ENCODE results near the gene DUSP6.

The DUSP6 gene

DNA sequence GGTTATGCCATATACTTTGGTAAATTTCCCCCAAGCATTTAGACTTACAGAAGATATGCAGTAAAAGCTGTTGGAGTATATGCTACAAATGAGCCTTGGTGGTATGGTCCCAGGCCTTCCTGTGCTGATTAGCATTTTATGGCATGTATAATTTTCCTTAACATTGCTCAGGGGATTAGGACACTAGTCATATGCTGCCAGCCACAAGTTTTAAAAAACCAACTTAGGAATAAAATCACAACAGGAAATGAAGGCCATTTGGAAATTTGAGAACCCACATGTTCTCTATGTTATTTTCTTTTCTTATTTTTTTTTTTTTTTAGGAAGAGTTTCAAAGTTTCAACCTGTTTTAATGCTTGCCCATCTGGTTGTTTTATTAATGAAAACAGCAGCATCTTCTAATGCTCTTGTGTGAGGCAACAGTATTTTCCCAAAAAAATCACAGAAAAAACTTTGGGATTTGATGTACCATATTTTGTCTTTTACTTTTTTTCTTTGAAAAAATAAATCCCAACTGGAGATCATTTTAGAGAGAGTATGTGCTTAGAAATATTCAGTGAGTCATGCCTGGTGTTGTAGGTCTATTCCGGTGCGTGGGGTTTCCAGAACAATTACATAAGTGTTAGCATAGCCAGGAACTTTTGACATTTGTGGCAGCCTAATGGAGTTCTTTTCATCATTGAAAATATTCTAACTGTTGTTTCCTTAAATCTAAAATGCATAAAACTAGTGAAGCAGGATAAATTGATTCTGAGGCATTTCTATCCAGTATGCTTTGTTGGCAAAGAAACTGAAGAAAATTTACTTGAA is 21.7 kb upstream of the DUSP6 start:
- DNase-seq (ENCODE audit: low spot score) = peak; percentile 60

DNA sequence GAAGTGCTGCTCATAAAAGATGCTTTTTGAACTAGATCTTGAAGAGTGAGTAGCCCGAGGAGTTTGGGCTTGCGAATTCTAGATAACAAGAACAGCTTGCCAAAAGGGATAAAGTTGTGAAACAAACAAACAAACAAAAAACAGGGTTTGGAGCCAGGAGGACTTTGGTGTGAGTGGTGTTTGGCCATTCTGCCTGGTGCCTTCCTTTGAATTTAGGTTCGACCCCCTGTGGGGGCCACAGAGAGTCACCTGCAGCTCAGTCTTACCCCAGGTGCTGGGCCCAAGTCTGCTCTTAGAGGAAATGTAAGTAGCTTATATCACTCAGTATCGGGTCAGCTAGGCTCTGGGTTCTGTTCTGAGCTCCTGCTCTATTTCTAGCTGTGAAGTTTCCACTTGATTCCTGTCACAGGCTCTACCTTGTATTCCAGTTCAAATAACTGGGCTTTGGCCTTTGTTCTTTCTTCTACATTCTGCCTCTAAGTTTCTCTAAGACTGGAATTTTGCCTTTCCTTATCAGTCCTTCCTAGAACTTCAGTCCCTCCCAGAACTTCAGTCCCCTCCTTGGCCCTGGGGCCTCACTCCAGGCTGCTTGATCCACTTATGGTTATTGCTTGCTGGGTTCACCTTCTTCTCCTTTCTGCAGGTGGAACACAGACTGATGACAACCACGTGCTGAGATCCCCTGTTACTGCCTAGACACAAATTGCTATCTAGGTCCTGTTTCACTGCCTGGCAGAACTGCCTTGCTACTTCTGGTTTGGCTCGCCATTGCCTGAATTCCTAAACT is 20.5 kb upstream of the DUSP6 start:
- no peak for DNase-seq (ENCODE audit: low spot score)

DNA sequence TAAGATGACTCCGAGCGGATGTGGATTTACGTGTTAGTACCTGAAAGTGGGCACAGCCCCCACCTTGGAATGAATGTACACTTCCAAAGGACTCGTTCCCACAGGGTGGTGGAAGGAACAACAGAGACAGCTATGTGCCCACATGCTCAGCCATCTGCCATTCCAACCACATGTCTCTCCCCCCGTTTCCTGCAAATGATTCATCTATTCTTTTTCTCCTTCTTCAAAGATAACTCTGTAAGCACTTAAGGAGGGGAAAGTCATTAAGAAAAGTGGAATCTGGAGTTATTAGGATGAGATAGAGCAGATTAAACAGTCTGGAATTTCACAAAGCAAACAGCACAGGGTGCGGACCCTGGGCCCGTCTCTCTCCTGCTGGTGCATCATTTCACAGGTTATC is 18.5 kb upstream of the DUSP6 start:
- DNase-seq (ENCODE audit: low spot score) = no peak

DNA sequence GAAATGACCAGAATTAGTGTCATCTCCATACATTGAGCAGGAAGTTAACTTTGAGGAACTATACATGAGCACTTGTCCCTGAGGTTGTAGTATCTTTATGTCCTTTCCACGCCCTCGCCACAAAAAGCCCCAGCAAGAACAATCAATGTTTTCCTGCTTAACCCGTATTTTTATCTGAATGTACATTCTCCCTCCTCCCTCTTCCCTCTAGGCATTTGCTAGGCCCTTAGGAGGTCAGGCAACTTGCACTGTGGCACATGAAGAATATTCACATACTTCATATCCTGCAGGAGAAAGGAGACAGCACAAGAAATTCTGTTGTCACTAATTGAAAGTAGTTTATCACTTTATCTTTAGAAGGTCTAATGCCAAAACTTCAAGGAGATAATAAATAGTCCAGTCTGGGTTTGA is 18.1 kb upstream of the DUSP6 start:
- no peak for DNase-seq (ENCODE audit: low spot score)

DNA sequence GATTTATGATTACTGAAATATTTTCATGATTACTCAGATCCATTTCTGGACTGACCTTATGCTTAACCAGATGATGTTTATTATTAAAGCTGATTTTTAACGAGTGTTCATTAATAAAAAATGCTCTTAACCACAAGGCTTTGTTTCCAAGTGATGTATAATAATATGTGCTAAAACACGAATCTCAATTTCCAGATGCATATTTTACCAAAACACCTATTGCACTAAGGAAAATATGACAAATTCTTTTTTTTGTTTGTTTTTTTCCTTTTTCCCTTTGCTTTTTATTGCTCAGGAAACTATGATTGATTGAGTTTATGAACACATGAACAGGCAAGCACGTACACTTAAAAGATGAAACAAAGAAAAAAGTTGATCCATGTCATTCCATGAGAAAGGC is 16.9 kb upstream of the DUSP6 start:
- no peak for DNase-seq (ENCODE audit: low spot score)

DNA sequence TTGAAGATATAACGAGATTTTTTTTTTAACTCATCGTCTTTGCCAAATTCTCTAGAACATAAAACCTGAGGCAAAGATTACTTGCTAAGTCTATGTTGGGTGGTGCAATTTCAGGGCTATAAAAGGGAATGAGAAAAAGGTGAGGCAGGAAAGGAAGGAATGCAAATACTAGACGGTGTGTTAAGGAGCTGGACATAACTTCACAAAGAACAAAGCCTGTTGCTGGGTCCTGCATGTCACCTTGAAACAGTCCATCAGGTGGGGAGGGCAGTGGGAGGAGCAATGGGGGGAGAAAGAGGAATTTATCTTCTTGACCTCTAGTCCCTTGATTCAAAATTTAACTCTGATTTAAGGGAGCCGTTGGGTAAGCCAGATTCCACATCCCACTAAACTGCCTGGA is 16.1 kb upstream of the DUSP6 start:
- no peak for DNase-seq (ENCODE audit: low spot score)

DNA sequence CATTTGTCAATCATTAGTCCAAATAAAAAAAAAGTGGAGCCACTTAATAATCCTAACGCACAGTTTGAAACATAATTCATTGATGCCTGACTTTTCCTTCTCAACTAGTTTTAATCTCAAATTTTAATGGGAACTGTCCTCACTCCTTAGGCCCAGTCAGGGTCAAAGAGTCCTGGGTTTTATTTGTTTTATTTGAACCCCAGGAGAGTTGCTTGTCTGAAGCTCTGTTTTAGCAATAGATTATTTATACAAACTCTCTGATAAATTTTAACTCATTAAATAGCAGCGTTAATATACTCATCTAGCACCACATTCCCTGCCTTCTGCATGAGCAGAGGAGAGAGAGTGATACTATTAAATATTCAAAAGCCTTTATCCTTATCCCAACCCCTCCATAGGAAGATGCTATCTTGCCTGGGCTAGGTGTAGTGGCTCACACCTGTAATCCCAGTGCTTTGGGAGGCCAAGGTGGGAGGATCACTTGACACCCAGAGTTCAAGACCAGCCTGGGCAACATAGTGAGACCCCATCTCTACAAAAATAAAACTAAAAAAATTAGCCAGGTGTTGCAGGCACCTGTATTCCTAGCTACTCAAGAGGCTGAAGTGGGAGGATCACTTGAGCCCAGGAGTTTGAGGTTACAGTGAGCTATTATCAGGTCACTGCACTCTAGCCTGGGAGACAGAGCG is 14.5 kb upstream of the DUSP6 start:
- no peak for DNase-seq (ENCODE audit: low spot score)

DNA sequence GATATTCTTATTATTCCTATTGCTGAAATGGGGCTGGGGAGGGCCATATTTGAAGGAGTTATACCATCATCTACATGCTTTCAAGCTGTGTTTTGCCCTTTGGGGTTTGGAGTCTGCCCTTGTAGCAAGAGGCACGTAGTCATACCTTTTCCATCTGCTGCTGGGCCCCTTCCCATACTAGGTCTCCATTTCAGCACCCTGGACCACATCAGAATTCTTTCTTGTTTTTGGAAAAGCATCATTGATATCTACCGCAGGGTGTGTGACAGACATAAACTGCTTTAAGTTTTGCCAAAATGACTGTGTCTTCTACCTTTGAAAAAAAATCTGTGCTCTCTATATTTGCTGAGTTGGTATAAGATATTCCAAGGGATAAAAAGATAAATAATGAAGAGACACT is 12.3 kb upstream of the DUSP6 start:
- no peak for DNase-seq (ENCODE audit: low spot score)

DNA sequence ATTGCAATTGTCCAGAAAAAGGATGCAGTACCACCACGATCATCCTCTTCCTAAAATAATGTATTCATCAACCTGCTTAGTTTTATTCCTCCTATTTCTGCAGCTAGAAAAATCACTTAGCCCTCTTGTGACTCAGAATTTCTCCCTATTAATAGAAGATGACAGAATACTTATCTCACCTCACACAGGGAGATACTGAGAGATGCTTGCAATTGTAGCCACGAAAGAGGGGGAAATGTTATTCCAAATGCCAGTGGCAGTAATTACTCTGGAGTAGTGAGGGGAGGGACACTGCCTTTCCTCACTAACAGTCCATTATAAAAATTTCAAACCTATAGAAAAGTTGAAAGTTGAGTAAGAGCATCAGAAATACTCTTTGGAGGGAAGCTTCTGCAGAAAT is 11.8 kb upstream of the DUSP6 start:
- no peak for DNase-seq (ENCODE audit: low spot score)

DNA sequence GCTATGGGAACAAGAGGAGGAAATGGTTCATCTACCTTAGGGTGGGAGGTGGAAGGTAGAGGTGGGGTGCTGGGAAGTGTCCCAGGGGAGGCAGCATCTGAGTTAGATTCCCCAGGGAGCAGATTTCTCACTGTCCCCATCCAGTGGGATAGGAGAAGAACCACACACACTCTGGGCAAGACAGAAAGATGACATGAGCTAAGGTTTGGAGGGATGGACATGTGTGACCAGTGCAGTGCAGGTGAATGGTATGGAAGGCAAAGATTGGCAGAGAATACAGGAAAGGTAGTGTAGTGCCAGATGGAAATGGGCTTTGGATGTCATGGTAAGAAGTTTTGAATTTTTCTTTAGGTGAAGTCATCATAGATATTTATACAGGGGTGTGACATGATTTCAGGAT is 11.3 kb upstream of the DUSP6 start:
- no peak for DNase-seq (ENCODE audit: low spot score)

DNA sequence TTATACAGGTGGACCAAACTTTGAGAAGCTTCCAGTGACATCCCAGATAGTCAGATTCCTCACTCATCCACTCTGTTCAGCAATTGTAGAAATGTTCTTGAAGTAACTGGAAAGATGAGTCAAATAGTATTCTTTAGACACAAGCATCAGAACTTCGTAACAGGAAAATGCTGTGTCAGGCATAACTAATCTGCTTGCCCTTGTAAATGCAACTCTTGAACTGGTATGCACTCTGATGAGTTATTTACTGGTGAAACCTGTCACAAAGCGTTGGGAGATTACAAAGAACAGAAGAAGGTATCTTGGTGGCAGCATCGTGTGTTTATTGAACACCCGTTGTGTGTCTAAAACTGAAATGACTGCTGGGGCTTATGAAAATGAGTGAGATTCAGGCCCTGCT is 10.8 kb upstream of the DUSP6 start:
- no peak for DNase-seq (ENCODE audit: low spot score)

DNA sequence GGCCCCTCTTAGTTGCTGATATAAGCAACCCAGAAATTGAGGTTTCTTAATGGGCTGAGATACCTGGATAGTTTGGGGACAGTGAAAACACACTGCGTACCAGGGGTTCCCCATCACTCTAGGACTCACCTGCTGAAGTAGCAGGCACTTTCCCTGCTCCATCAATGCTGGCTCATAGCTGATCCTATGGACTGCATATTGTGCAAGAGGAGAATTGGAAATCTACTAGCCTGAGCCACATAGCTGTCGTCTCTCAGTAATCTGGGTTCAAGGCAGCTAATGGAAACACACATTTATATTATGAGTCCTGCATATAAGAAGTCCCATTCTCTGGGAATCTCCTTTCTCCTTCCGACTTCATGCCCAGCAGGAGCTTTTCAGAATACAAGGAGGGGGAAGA is 7.3 kb upstream of the DUSP6 start:
- DNase-seq (ENCODE audit: low spot score) = no peak

DNA sequence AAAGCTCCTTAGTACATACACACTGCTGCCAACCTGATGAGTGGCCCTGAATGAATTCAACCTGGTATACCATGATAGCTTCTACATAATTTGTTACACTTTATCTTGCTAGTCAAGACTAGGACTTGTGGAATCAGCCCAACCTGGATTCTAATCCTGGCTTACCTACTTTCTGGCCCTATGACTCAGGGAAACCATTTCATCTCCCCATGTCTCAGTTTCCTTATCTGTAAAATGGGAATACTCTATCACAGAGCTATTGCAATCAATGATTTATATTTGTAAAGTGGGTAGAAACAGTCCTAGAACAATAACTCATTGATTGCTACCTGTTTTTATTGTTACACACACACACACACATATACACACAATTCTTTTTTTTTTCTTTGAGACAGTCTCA is 6.5 kb upstream of the DUSP6 start:
- DNase-seq (ENCODE audit: low spot score) = no peak

DNA sequence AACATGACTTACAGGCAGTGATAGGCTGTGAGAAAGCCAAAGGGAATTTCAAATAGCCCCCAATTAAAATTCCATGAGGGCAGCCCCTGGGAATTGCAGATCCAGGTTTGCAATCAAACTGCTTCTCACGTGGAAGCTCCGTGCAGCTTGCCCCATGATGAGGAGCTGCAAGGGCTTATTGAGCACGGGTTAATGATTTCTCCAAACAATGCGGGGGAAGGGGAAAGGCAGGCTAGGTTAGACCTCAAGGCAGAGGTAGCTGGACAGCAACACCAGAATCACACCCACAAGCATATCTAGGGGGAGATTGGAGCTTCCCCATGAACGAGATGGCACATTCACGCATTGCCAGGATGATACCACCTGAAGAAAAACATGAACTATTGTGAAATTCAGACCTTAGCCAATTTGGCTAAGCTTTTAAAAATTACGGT is 5.0 kb upstream of the DUSP6 start:
- DNase-seq (ENCODE audit: low spot score) = no peak

DNA sequence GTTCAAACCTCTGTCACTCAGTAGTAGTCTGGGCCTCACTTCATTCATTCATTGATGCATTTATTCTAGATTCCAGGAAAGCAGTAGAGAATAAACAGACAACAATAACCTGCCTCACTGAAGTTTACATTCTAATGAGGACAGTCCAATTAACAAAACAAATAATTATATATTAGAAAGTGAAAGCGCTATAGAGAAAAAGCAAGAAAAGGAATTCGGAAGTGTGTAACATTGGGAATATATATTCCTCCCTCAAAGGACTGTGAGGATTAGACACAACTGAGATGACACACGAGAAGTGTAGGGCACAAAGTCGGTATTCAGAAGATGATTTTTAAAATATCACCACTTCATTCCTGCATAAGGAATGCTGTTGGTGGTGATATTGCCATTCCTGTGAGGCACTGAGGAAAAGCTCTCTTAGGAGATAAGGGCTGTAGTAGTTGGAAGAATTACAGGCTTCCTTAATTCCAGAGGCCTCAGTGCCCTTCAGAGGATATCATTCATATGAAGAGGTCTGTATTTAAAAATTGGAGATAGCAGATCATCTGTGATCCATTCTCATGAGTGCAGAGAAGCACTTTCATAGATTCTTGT is 3.9 kb upstream of the DUSP6 start:
- DNase-seq (ENCODE audit: low spot score) = no peak

DNA sequence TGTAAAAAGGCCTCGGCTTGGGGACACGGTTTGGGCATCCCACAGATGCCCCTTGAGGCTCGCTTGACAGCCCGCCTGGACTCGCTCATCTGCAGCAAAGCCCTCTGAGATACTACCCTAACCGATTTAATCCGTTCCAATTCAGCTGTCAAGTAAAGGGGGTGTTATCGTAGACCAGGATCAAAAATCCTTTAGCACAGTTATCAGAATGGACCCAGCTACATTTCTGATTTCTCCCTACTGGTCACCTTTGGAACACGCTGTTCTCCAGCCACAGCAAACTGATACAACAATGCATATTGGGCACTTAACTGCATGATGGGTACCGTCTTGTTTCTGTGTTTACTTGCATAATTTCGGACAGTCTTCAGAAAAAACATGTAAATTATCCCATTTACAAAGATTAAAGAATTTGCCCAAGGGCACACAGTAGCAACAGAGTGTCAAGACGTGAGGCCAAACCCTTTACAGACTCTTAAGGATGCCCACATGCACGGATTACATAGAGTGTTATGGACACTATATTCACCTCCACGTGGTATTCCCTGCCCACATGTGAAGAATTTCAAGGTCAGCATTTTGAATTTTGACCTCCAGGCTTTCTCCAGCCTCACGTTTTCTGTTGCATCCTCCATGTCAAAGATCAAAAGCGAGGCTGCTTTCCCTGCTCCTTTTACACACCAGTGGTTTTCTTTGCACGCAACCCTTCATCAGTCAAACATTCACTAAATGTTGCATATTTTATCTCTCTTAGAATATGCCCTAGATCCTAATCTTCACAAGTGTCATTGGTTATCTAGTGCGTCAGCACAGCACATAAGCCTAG is 3.2 kb upstream of the DUSP6 start:
- no peak for DNase-seq (ENCODE audit: low spot score)

DNA sequence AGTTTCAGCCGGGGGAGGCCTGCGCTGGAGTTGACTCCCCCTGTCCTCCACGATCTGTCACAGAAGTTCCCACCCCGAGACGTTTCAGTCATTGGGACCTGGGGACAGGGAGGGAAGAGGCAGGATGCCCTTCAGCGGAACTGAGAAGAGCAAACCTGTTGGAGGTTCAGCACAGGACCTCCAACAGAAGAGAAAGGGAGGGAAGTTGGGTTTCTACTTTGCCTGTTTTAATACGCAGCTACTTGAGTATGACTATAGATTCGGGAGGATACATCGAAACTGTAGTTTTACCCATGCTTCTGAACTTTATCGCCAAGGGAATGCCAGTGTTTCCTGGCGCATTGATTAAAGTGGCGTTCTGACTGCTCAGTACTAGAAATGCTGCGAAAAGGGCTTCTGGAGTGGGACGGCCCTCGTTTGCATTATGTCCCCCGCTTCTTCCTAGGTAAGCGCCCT is 2.3 kb upstream of the DUSP6 start:
- no peak for DNase-seq (ENCODE audit: low spot score)

DNA sequence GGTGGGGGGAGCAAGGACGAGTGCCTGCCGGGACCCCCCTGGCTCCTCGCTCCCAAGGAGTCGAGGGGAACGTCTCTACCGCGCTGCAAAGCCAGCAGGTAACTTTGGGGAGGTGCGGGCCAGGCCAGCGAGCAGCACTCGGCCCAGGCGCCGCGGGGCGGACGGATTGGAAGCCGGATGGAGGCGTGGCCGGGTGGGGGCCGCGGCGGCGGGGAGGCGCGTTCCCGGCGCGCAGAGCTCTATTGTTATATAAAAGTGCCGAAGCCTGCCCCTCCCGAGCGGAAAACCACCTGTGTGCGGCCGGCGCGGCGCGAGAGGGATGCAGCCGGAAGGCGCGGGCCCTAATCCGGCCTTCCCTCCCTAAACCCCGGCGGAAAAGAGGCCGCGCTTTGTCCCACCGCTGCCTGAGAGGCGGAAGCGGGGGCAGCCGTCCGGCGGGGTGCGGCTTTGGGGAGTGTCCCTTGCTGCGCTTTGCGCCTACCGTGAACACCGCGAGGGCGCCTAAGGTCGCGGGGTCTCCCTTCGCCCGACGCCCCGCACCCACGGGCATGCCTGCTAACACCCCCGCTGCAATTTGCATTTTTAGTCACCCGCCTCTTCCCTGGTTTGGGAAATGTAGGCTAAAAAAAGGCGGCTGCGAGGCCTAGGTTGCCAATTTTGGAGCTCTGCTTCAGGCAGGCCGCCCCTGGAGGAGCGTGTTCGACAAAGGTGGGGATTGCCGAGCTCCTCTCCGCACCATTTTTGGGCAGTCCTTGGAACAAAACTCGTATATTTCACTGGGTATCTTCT is 1.7 kb upstream of the DUSP6 start:
- DNase-seq (ENCODE audit: low spot score) = peak; percentile 61

DNA sequence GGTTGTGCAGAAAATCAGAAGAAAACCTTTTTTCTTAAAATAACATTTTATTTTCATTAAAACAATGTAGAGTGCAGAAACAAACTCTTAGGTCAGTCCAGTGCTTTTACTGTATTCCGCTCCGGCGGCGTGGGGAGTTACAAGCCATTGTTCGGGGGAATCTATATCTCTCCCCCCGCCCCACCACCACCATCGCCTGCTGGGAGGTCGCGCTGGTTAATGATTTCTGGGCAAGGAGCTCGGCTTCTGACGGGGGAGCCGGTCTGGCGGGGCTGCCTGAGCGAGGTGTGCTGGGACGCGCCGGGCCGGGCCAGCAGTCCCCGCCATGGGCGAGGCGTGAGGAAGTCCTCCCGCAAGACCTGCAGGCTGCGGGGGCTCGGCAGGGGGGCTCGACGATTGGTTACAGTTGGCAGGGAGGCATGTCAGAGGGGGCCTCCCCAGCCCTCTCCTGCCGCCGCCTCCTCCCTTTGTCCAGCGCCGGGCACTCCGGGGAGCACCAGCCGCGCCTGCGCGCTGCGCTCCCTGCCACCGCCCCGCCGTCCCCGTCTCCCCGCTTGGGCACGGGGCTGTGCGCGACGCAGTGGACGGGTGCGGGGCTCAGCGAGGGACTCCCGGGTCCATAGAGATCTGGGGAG is 1.0 kb upstream of the DUSP6 start:
- peak; percentile 80 for DNase-seq (ENCODE audit: low spot score)

DNA sequence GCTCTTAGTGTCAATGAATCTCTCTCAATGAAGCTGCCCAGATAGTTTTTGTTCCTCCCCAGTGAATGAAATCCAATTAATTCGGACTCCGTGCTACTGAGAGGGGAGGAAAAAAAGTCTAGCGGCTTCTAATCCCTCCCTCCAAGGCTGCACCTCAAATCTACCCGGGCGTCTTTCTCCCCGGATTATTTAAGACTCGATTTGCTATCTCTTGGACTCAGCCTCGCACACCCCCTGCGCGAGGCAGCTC is 134 bp downstream of the DUSP6 start:
- no peak for DNase-seq (ENCODE audit: low spot score)
